SK-N-SH (cell line): Measurements from ENCODE around the gene PAM16. TPM values are rescaled to one million over a fixed set of nuclear protein-coding genes. Genes with fewer than 3 reads are reported as not detected.

Experiments
- CTCF ChIA-PET: fragments of 300-600, 350-600 bp; formaldehyde crosslinking; extraction: SDS; loops from one replicate; lab custom pipeline; 2021; lab: Yijun Ruan, JAX
- POLR2A ChIA-PET: fragments of 350-600 bp; sonication (Branson Sonifier 250); formaldehyde crosslinking; extraction: SDS; loops from one replicate; lab custom pipeline; 2020; ENCODE audit warnings: antibody characterized with exemption, inconsistent platforms; lab: Yijun Ruan, JAX
- DNase-seq: peaks from one replicate; pipeline ENCODE4 v3.0.0; 2012
- H2AFZ ChIP-seq: fragments of 200-600 bp; sonication (generic); 2 replicates; pipeline ENCODE4 v1.8.1; 2016; ENCODE audit warnings: antibody characterized with exemption, mild to moderate bottlenecking, low read depth
- H3F3A ChIP-seq: fragments of 200-600 bp; sonication (generic); replicated peaks from 2 replicates; pipeline ENCODE3; 2016; ENCODE audit warnings: antibody characterized with exemption, mild to moderate bottlenecking; ENCODE audit not compliant: insufficient read depth
- H3K27ac ChIP-seq, 2 experiments: fragments of 200-500 bp in 1 of 2; fragments of 200-600 bp in 1 of 2; sonication (Bioruptor generic) in 1 of 2; sonication (generic), shearing (Covaris generic) in 1 of 2; 2 replicates each; pipeline versions ENCODE4 v1.5.1 to v1.6.1; 2014 to 2016; ENCODE audit warnings: low read depth in 2 of 2, inconsistent platforms in 1 of 2, low read length in 1 of 2, mild to moderate bottlenecking in 1 of 2, mixed read lengths in 1 of 2
- H3K27me3 ChIP-seq: fragments of 200-600 bp; sonication (generic), shearing (Covaris generic); 2 replicates; pipeline ENCODE4 v1.6.1; 2016; ENCODE audit warnings: mixed run types; ENCODE audit not compliant: insufficient read depth
- H3K36me3 ChIP-seq, 2 experiments: fragments of 200-500 bp in 1 of 2; fragments of 200-600 bp in 1 of 2; sonication (Bioruptor generic) in 1 of 2; sonication (generic) in 1 of 2; replicated peaks in 1 of 2; 2 replicates each; pipeline versions ENCODE3 to v1.5.1; 2014 to 2016; ENCODE audit warnings: low read length in 1 of 2, mild to moderate bottlenecking in 1 of 2; ENCODE audit not compliant: insufficient read depth in 2 of 2, control insufficient read depth in 1 of 2
- H3K4me1 ChIP-seq, 2 experiments: fragments of 200-500 bp in 1 of 2; fragments of 200-600 bp in 1 of 2; sonication (Bioruptor generic) in 1 of 2; sonication (generic), shearing (Covaris generic) in 1 of 2; 2 replicates each; pipeline versions ENCODE4 v1.5.1 to v1.6.1; 2014 to 2016; ENCODE audit warnings: low read depth in 1 of 2, low read length in 1 of 2, mixed run types in 1 of 2; ENCODE audit not compliant: insufficient read depth in 2 of 2, control insufficient read depth in 1 of 2
- H3K4me2 ChIP-seq: fragments of 200-600 bp; sonication (generic), shearing (Covaris generic); 2 replicates; pipeline ENCODE4 v1.6.1; 2017; ENCODE audit warnings: mixed run types
- H3K4me3 ChIP-seq, 2 experiments: fragments of 200-500 bp in 1 of 2; fragments of 200-600 bp in 1 of 2; sonication (Bioruptor generic) in 1 of 2; sonication (generic), shearing (Covaris generic) in 1 of 2; 2 replicates each; pipeline versions ENCODE4 v1.5.1 to v1.8.1; 2014 to 2016; ENCODE audit warnings: low read depth in 2 of 2, inconsistent platforms in 1 of 2, low read length in 1 of 2, mild to moderate bottlenecking in 1 of 2, mixed read lengths in 1 of 2, moderate library complexity in 1 of 2
- H3K79me2 ChIP-seq: fragments of 200-600 bp; sonication (generic); 2 replicates; pipeline ENCODE4 v1.8.1; 2017; ENCODE audit warnings: mild to moderate bottlenecking; ENCODE audit not compliant: insufficient read depth
- H3K9ac ChIP-seq: fragments of 200-600 bp; sonication (generic); 2 replicates; pipeline ENCODE4 v1.6.1; 2017; ENCODE audit warnings: mixed run types
- H3K9me2 ChIP-seq: fragments of 200-600 bp; sonication (generic); 2 replicates; pipeline ENCODE4 v1.6.1; 2017; ENCODE audit warnings: mixed run types
- H3K9me3 ChIP-seq: fragments of 200-600 bp; sonication (generic); 2 replicates; pipeline ENCODE4 v1.6.1; 2017; ENCODE audit warnings: mixed run types, mild to moderate bottlenecking, moderate library complexity
- H4K20me1 ChIP-seq: fragments of 200-600 bp; sonication (generic); 2 replicates; pipeline ENCODE4 v1.6.1; 2017; ENCODE audit warnings: mild to moderate bottlenecking, mixed run types; ENCODE audit not compliant: insufficient read depth
- EP300 ChIP-seq, 2 experiments: IDR thresholded peaks; 2 replicates each; pipeline versions ENCODE4 v1.4.0 to v1.6.1; 2012; ENCODE audit warnings: borderline replicate concordance in 1 of 2, low read depth in 1 of 2, low read length in 1 of 2
- GATA2 ChIP-seq: sonication (generic); formaldehyde crosslinking; IDR thresholded peaks from 2 replicates; pipeline ENCODE4 v1.5.0; 2020; ENCODE audit warnings: mild to moderate bottlenecking, missing genetic modification reagents
- IRF3 ChIP-seq: fragments of 150-350 bp; IDR thresholded peaks from 2 replicates; pipeline ENCODE4 v1.6.1; 2016; ENCODE audit warnings: mild to moderate bottlenecking, low read depth, low read length
- JUND ChIP-seq: IDR thresholded peaks from 2 replicates; pipeline ENCODE4 v1.4.0; 2012
- MAX ChIP-seq: IDR thresholded peaks from 2 replicates; pipeline ENCODE4 v1.4.0; 2012; ENCODE audit warnings: low read depth
- MEF2A ChIP-seq: IDR thresholded peaks from 2 replicates; pipeline ENCODE4 v1.4.0; 2012; ENCODE audit warnings: low read depth, borderline replicate concordance
- NFIC ChIP-seq: IDR thresholded peaks from 2 replicates; pipeline ENCODE4 v1.4.0; 2012; ENCODE audit warnings: borderline replicate concordance
- NRF1 ChIP-seq: IDR thresholded peaks from 2 replicates; pipeline ENCODE4 v1.6.1; 2012; ENCODE audit warnings: low read depth, mild to moderate bottlenecking, low read length
- RAD21 ChIP-seq: IDR thresholded peaks from 2 replicates; pipeline ENCODE4 v1.6.1; 2012; ENCODE audit warnings: mild to moderate bottlenecking, low read length
- REST ChIP-seq: IDR thresholded peaks from 2 replicates; pipeline ENCODE4 v1.6.1; 2012; ENCODE audit warnings: mild to moderate bottlenecking, low read depth, low read length, moderate library complexity
- RXRA ChIP-seq: IDR thresholded peaks from 2 replicates; pipeline ENCODE4 v1.4.0; 2012; ENCODE audit warnings: low read depth, mild to moderate bottlenecking, borderline replicate concordance
- TEAD4 ChIP-seq: IDR thresholded peaks from 2 replicates; pipeline ENCODE4 v1.4.0; 2012; ENCODE audit warnings: mild to moderate bottlenecking, borderline replicate concordance; ENCODE audit not compliant: insufficient read depth
- USF1 ChIP-seq: IDR thresholded peaks from 2 replicates; pipeline ENCODE4 v1.4.0; 2012; ENCODE audit warnings: low read depth, borderline replicate concordance
- USF2 ChIP-seq: fragments of 150-350 bp; IDR thresholded peaks from 2 replicates; pipeline ENCODE4 v1.6.1; 2017; ENCODE audit warnings: antibody characterized with exemption, low read length, low read depth, borderline replicate concordance
- YY1 ChIP-seq: IDR thresholded peaks from 2 replicates; pipeline ENCODE4 v1.4.0; 2012; ENCODE audit warnings: low read depth, mild to moderate bottlenecking
- ZBTB33 ChIP-seq: IDR thresholded peaks from 2 replicates; pipeline ENCODE4 v1.4.0; 2012; ENCODE audit warnings: low read depth, borderline replicate concordance
- WGBS: methylation state at CpG from one replicate; pipeline ENCODE4 v1.1.6; 2017; ENCODE audit warnings: low lambda C conversion rate; 5-methylcytosine and 5-hydroxymethylcytosine counted together
- polyA plus RNA-seq, 3 experiments: library from polyadenylated mRNA; depleted of rRNA; stranded (reverse); fragments of >200 nt; gene quantifications; 2 replicates each; pipeline ENCODE4 v1.2.3, GENCODE V29; 2012

Gene PAM16
- polyA plus RNA-seq, 1 of the 3 experiments (the other 2 are of a cell fraction) = 96.4 TPM

- TF ChIP-seq TEAD4 (no peak), ZBTB33 (no peak), EP300 (IDR thresholded peaks at IDR 0.05; ENCODE audit: borderline replicate concordance in 1 of 2, low read depth in 1 of 2, low read length in 1 of 2) (no peak), JUND (no peak)
Observed at GRCh38 chr16:4399001-4399730, 48.0 kb upstream of the PAM16 start (continued).

- no peak for DNase-seq
- Histone ChIP-seq H3K4me1 (peaks cover 21 to 43% of the 10 kb centered on the region in 2 experiments; a peak in 3 of 4 replicates), H3F3A (peaks cover 7% of the 10 kb centered on the region), H3K9ac (no peak overlapping the region), H3K27ac (peak overlapping the region in 1 of 2 experiments; percentile 34; a peak in 1 of 4 replicates), H2AFZ (no peak overlapping the region), H3K36me3 (no peaks in the 10 kb centered on the region), H4K20me1 (no peaks in the 10 kb centered on the region), H3K79me2 (no peaks in the 10 kb centered on the region), H3K9me2 (no peaks in the 10 kb centered on the region), H3K9me3 (no peaks in the 10 kb centered on the region)
- CTCF ChIA-PET = interaction anchor here (1.4 to 32.1 kb wide), 6 partner anchors 7 to 118 kb away, joined by 3 to 558 read pairs (median 18); partner anchors contain the start of gene VASN
- WGBS = 85% methylated on average over 9 of the region's 9 CpGs
- TF ChIP-seq RAD21 = no peak
- TF ChIP-seq RXRA = no peak
- TF ChIP-seq YY1 = no peak
- no peak for TF ChIP-seq USF2
- TF ChIP-seq MAX = no peak
- no peak for TF ChIP-seq TEAD4
- no peak for TF ChIP-seq GATA2 (CRISPR knock-in tag)
- no peak for TF ChIP-seq NFIC
- no peak for TF ChIP-seq MEF2A
- TF ChIP-seq NRF1 = no peak
- no peak for TF ChIP-seq IRF3
- TF ChIP-seq EP300 (IDR thresholded peaks at IDR 0.05; ENCODE audit: borderline replicate concordance in 1 of 2, low read depth in 1 of 2, low read length in 1 of 2) = no peak
- no peak for TF ChIP-seq USF1
- TF ChIP-seq REST = no peak
- no peak for TF ChIP-seq JUND
- TF ChIP-seq, all 33 proteins: peak for 0
- POLR2A ChIA-PET = interaction anchor here (1.2 to 2.0 kb wide), 2 partner anchors 9 to 24 kb away, joined by 3 to 5 read pairs; no protein-coding TSS in a partner anchor
- H3K27me3 ChIP-seq = no peaks in the 10 kb centered on the region
- H3K4me2 ChIP-seq = no peak overlapping the region
- H3K4me3 ChIP-seq = no peak overlapping the region
Observed at GRCh38 chr16:4395055-4395726, 44.1 kb upstream of the PAM16 start.
